Aorta (tissue), 5 donors: ENCODE measurements around the gene SLFN11. TPM values are rescaled to one million over a fixed set of nuclear protein-coding genes. Genes with fewer than 3 reads are reported as not detected.
"Not testable (repeated sequence)": the region's sequence is repeated elsewhere in the genome, so short reads cannot be mapped to it uniquely, and the experiment has no call there.

Experiments used
- ATAC-seq: fragments of 200-7000 bp; cut with Tn5 transposase; one replicate; pipeline ENCODE4 v1.9.1; 2022; ENCODE audit warnings: moderate library complexity; ENCODE audit not compliant: low FRiP score
- DNase-seq, 2 donors: peaks; one replicate each; pipeline ENCODE4 v3.0.0-alpha.2; 2020
- H3K27ac ChIP-seq, 2 donors: one replicate each; pipeline ENCODE4 v1.5.1; 2013; ENCODE audit warnings: low read length in 2 of 2, mild to moderate bottlenecking in 2 of 2, moderate library complexity in 2 of 2, control low read depth in 1 of 2, inconsistent platforms in 1 of 2, low read depth in 1 of 2
- H3K27me3 ChIP-seq, 2 donors: one replicate each; pipeline ENCODE4 v1.6.1; 2013; ENCODE audit warnings: control low read depth in 1 of 2, low read length in 1 of 2, mild to moderate bottlenecking in 1 of 2, moderate library complexity in 1 of 2; ENCODE audit not compliant: insufficient read depth in 2 of 2, control insufficient read depth in 1 of 2
- H3K36me3 ChIP-seq, 2 donors: one replicate each; pipeline ENCODE4 v1.6.1; 2013; ENCODE audit warnings: control low read depth in 1 of 2, low read length in 1 of 2, mild to moderate bottlenecking in 1 of 2; ENCODE audit not compliant: insufficient read depth in 2 of 2, control insufficient read depth in 1 of 2
- H3K4me1 ChIP-seq, 2 donors: one replicate each; pipeline ENCODE4 v1.6.1; 2013; ENCODE audit warnings: low read length in 2 of 2, control low read depth in 1 of 2, mild to moderate bottlenecking in 1 of 2, moderate library complexity in 1 of 2; ENCODE audit not compliant: insufficient read depth in 2 of 2, control insufficient read depth in 1 of 2
- H3K4me3 ChIP-seq, 2 donors: one replicate each; pipeline ENCODE4 v1.5.1; 2013; ENCODE audit warnings: low read length in 2 of 2, control low read depth in 1 of 2, mild to moderate bottlenecking in 1 of 2
- H3K9me3 ChIP-seq: one replicate; pipeline ENCODE4 v1.6.1; 2013; ENCODE audit warnings: mild to moderate bottlenecking, low read length; ENCODE audit not compliant: control insufficient read depth
- WGBS, 2 donors: extraction: QIAGEN DNeasy Blood & Tissue Kit; methylation state at CpG; one replicate each; pipeline ENCODE4 v1.1.7; 2013; 5-methylcytosine and 5-hydroxymethylcytosine counted together
- intact Hi-C, 2 donors: fragments of 100-400 bp; cut with DNase I; formaldehyde crosslinking; loops; one replicate each; pipeline versions ENCODE4 v1.14.2 to v1.15.0; 2022
- long read RNA-seq, 2 donors: library from polyadenylated mRNA; unstranded; transcript quantifications; one replicate each; pipeline ENCODE4 v2.0.0, GENCODE V29; 2020 to 2021
- polyA plus RNA-seq, 2 donors: library from polyadenylated mRNA; stranded (reverse); fragments of 200-250 nt; gene quantifications; one replicate each; pipeline ENCODE4 v1.2.3, GENCODE V29; 2013
- total RNA-seq, 2 donors: library from RNA; stranded (reverse); fragmentation: NEBNext Ultra II Directional; extraction: Animal tissue kit (Norgen Biotek cat#: 25700); gene quantifications; one replicate each; pipeline ENCODE4 v1.2.1, GENCODE V29; 2021
- donor health status: healthy with polysubstance abuse.
- donor health status: Bipolar disorder and iron deficiency.
- donor health status: DM: no; HTN: no; CAD: no.
- donor health status: DM: no; HTN: no; CAD: no.
- donor health status: DM: yes; HTN: yes; CAD: no.

SLFN11 gene, protein sequence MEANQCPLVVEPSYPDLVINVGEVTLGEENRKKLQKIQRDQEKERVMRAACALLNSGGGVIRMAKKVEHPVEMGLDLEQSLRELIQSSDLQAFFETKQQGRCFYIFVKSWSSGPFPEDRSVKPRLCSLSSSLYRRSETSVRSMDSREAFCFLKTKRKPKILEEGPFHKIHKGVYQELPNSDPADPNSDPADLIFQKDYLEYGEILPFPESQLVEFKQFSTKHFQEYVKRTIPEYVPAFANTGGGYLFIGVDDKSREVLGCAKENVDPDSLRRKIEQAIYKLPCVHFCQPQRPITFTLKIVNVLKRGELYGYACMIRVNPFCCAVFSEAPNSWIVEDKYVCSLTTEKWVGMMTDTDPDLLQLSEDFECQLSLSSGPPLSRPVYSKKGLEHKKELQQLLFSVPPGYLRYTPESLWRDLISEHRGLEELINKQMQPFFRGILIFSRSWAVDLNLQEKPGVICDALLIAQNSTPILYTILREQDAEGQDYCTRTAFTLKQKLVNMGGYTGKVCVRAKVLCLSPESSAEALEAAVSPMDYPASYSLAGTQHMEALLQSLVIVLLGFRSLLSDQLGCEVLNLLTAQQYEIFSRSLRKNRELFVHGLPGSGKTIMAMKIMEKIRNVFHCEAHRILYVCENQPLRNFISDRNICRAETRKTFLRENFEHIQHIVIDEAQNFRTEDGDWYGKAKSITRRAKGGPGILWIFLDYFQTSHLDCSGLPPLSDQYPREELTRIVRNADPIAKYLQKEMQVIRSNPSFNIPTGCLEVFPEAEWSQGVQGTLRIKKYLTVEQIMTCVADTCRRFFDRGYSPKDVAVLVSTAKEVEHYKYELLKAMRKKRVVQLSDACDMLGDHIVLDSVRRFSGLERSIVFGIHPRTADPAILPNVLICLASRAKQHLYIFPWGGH
- 10 to 100 TPM; 49.0 to 93.3 TPM for total RNA-seq
- 10 to 100 TPM in 1 of 2 donors, 1 to 10 TPM in 1; 6.5 to 20.1 TPM for polyA plus RNA-seq
- long read RNA-seq, donor 1, partial matches to known transcripts: 3 of 6 reads
- long read RNA-seq, donor 1, other reads (novel, unspliced or antisense): 3 of 6 reads
- long read RNA-seq, donor 2, partial matches to known transcripts: 5 of 17 reads
- long read RNA-seq, donor 2, other reads (novel, unspliced or antisense): 12 of 17 reads

DNA sequence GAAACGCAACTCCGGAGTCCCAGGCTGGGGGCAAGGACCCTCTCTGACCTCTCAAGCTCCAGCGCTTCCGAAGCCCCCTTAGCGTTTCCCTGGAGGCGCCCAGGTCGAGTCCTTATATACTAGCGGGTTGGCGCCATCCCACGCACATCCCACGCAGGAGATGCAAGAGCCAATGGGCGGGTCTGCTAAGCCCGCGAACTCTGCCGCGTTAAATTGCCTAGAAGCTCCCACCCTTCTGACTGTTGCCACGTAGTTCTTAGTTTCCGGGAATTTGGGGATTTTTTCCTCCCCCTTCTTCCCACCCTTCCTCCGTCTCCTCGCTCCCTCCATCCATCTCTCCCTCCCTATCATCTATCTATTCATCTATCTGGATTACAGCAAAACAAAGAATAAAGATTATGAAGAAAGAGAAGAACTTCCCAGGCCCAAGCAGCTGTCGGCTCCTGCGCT, at the start of gene SLFN11:
Gene SLFN11, minus strand, starts transcription at position 88 of the 450 bp plus-strand sequence. CDS start 9,814 bp downstream, outside the sequence.
- WGBS, 2 donors: 1% methylated on average over 22 of the region's 22 CpGs
- no peaks in the 10 kb centered on the region for H3K36me3 ChIP-seq
- no peaks in the 10 kb centered on the region for H3K4me1 ChIP-seq
- H3K27me3 ChIP-seq: no peaks in the 10 kb centered on the region
- H3K27ac ChIP-seq: peak within 1 kb of the TSS; percentile 98 to 99
- DNase-seq (peak; percentile 94), ATAC-seq (peak; percentile 98)
- H3K9me3 ChIP-seq: no peaks in the 10 kb centered on the region
- peak within 1 kb of the TSS; percentile 92 to 99 for H3K4me3 ChIP-seq
- intact Hi-C loops: loop anchor here in 1 of 2 donors (2.0 to 5.0 kb wide), 3 partner anchors 59 to 434 kb away; partner anchors contain the start of genes SLFN12, SLFN5 and TAF15

DNA sequence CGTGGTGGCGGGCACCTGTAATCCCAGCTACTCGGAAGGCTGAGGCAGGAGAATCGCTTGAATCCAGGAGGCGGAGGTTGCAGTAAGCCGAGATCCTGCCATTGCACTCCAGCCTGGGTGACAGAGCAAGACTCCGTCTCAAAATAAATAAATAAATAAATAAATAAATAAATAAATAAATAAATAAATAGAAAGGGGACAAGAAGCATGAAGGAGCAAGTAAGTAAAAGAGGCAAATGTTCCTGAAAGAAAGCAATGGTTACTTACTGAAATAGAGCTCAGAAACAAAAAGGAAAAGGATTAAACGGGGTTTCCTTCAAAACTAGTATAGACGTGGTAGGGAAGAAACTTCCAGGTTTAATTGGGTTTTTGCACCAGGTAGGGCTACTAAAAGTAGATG, 47.6 kb upstream of the SLFN11 start:
- H3K4me3 ChIP-seq, H3K9me3 ChIP-seq, intact Hi-C loops, H3K4me1 ChIP-seq, ATAC-seq, H3K36me3 ChIP-seq, H3K27ac ChIP-seq, H3K27me3 ChIP-seq, DNase-seq: not testable (repeated sequence)
- WGBS, 2 donors: 97% methylated on average over 9 of the region's 9 CpGs

DNA sequence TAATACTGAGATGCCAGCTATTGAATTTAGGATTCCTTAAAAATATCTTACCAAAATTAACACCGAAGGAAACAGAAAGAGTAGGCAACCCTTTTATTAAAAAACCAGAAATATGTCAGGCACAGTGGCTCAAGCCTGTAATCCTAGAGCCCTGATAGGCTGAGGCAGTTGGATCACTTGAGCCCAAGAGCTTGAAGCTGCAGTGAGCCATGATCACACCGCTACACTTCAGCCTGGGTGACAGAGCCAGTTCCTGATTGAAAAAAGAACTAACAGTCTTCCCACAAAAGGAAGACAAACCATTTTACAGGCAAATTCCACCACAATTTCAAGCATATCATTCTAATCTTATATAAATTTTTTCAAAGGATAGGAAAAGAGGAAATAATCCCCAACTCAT, 43.2 kb upstream of the SLFN11 start:
- Histone ChIP-seq H3K4me1 (no peaks in the 10 kb centered on the region), H3K4me3 (no peak overlapping the region), H3K27ac (no peak overlapping the region), H3K27me3 (no peaks in the 10 kb centered on the region), H3K9me3 (no peaks in the 10 kb centered on the region), H3K36me3 (peaks cover 4 to 6% of the 10 kb centered on the region in 2 donors)
- no peak for ATAC-seq
- 91 to 96% methylated on average over 2 of the region's 2 CpGs for WGBS, 2 donors
- DNase-seq: no peak
- intact Hi-C loops: no loop called here

DNA sequence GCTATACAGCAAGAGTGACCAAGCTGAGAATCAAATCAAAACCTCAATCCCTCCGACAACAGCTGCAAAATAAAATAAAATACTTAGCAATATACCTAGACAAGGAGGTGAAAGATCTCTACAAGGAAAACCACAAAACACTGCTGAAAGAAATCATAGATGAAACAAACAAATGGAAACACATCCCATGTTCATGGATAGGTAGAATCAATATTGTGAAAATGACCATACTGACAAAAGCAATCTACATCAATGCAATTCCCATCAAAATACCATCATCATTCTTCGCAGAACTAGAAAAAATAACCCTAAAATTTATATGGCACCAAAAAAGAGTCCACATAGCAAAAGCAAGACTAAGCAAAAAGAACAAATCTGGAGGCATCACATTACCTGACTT, 41.3 kb upstream of the SLFN11 start:
- H3K4me1 ChIP-seq, H3K9me3 ChIP-seq, H3K4me3 ChIP-seq, ATAC-seq, H3K27ac ChIP-seq, DNase-seq, H3K27me3 ChIP-seq, H3K36me3 ChIP-seq, intact Hi-C loops: not testable (repeated sequence)
- 95 to 97% methylated on average over 2 of the region's 2 CpGs for WGBS, 2 donors

DNA sequence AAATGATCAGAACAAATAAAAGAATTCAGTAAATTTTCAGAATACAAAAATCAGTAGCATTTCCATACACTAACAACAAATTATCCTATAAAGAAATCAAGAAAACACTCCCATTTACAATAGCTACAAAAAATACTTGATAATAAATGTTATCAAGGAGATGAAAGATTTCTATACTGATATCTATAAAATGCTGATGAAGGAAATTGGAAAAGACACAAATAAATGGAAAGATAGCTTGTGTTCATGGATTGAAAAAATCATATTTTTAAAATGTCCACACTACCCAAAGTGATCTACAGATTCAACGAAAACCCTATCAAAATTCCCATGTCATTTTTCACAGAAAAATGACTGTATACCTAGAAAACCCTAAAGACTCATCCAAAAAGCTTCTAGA, 40.8 kb upstream of the SLFN11 start:
- DNase-seq (no peak), ATAC-seq (no peak)
- no peak overlapping the region for H3K27ac ChIP-seq
- H3K4me1 ChIP-seq: no peaks in the 10 kb centered on the region
- intact Hi-C loops: no loop called here
- WGBS, 2 donors: 93 to 100% methylated on average over 1 of the region's 1 CpG
- no peaks in the 10 kb centered on the region for H3K9me3 ChIP-seq
- no peaks in the 10 kb centered on the region for H3K27me3 ChIP-seq
- H3K4me3 ChIP-seq: no peak overlapping the region
- H3K36me3 ChIP-seq: peaks cover 4 to 11% of the 10 kb centered on the region in 2 donors

DNA sequence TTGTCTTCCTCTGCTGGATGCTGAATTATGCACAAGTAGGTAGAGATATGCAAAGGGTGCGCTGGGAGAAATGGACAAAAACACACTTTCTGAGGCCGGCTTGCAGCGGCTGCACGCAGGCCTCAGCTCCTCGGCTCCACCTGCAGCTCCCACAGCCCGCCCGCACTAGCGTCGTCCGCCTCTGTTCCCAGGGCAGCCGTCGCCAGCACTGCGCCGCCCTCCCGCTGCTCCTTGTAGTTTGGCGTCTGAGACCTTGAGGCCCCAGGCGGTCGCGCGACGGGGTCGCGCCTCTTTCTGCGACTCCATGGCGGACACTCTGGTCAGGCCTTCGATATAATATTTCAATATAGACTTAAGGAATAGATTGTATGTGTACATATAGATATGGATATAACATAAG, 34.1 kb upstream of the SLFN11 start:
- Histone ChIP-seq H3K27ac (no peak overlapping the region), H3K4me3 (no peak overlapping the region), H3K36me3 (peaks cover 3 to 10% of the 10 kb centered on the region in 2 donors), H3K4me1 (no peaks in the 10 kb centered on the region), H3K27me3 (no peaks in the 10 kb centered on the region), H3K9me3 (peaks cover 3% of the 10 kb centered on the region)
- DNase-seq: no peak
- 82 to 88% methylated on average over 26 of the region's 26 CpGs for whole genome bisulfite sequencing, 2 donors
- intact Hi-C loops: no loop called here
- no peak for ATAC-seq

DNA sequence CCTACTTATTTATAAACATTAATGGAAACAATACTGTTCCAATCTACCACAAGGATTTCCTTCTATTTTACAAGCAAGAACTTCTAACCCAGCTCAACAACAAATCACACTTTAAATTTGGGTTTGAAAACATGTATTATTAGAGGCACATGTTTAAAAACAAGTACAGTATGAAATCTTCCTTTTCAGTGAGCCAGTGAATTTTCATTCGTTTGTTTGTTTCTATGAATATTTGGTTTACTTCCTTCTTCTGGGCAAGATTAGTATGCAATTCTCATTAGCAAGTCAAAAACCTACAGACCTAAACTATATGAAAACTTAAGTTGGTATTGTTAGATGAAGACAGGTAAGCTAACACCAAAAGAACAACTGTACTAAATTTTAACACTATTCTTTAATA, 33.1 kb upstream of the SLFN11 start:
- DNase-seq: no peak
- no peak overlapping the region for H3K4me3 ChIP-seq
- intact Hi-C loops: no loop called here
- no peak for ATAC-seq
- peaks cover 3% of the 10 kb centered on the region for H3K9me3 ChIP-seq
- no peaks in the 10 kb centered on the region for H3K4me1 ChIP-seq
- WGBS, 2 donors: 87 to 89% methylated on average over 1 of the region's 1 CpG
- no peak overlapping the region for H3K27ac ChIP-seq
- no peaks in the 10 kb centered on the region for H3K27me3 ChIP-seq
- H3K36me3 ChIP-seq: peaks cover 3 to 10% of the 10 kb centered on the region in 2 donors

DNA sequence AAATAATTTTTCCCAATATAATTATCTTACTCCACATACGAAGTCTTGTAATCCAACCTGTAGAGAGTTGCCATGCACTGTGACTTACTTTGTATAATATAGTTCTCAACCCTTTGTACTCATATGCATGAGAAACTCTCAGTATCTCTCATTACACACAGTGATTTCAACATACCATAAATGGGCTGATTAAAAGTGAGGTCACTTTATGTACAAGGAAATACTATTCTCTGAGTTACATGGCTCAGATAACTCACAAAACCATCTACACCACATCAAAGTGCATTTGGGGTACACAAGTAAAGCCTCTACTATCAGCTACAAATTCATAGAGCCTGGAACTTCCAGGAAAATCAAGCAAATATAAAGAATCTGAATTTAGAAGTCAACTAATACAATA, 30.9 kb upstream of the SLFN11 start:
- Histone ChIP-seq H3K36me3 (peaks cover 3% of the 10 kb centered on the region in 2 donors), H3K4me3 (no peak overlapping the region), H3K4me1 (no peaks in the 10 kb centered on the region), H3K9me3 (peaks cover 4% of the 10 kb centered on the region), H3K27ac (no peak overlapping the region), H3K27me3 (no peaks in the 10 kb centered on the region)
- 92 to 94% methylated on average over 1 of the region's 1 CpG for WGBS, 2 donors
- intact Hi-C loops: no loop called here
- DNase-seq: no peak
- ATAC-seq: no peak
